ENCODE measurements around the gene KIAA2012.

The KIAA2012 gene

GRCh38 chr2:202061695-202062094 is 11.4 kb upstream of the KIAA2012 start:
- no peak overlapping the region for H3K4me3 ChIP-seq (ENCODE audit: low read depth, low read length)
- no peak overlapping the region for H3K27ac ChIP-seq (ENCODE audit: extremely low read depth, low read depth, low read length)
- no peaks in the 10 kb centered on the region for H3K4me1 ChIP-seq (ENCODE audit: control insufficient read depth, insufficient read depth, low read length)
- no peaks in the 10 kb centered on the region for H3K9me3 ChIP-seq (ENCODE audit: control insufficient read depth, insufficient read depth, low read depth, low read length)
- CTCF ChIA-PET: no interaction called here
- no peaks in the 10 kb centered on the region for H3K36me3 ChIP-seq (ENCODE audit: control insufficient read depth in 2 of 2, insufficient read depth in 1 of 2, low read length in 2 of 2)
- POLR2A ChIA-PET: no interaction called here
- TF ChIP-seq ZNF792 (tag by site-specific recombination; IDR thresholded peaks at IDR 0.05) (no peak), ZBTB11 (tag by site-specific recombination; conservative IDR thresholded peaks at IDR 0.05; ENCODE audit: low read depth) (peak; percentile 80), ZNF112 (tag by site-specific recombination; IDR thresholded peaks at IDR 0.05) (no peak), GLI4 (tag by site-specific recombination; IDR thresholded peaks at IDR 0.05) (no peak), ZNF654 (tag by site-specific recombination; IDR thresholded peaks at IDR 0.05; ENCODE audit: low read depth) (no peak)

- no peaks in the 10 kb centered on the region for H3K36me3 ChIP-seq (ENCODE audit: control insufficient read depth in 2 of 2, insufficient read depth in 1 of 2, low read length in 2 of 2)
- H3K4me1 ChIP-seq (ENCODE audit: control insufficient read depth, insufficient read depth, low read length): no peaks in the 10 kb centered on the region
- no peaks in the 10 kb centered on the region for H3K9me3 ChIP-seq (ENCODE audit: control insufficient read depth, insufficient read depth, low read depth, low read length)
- TF ChIP-seq ZBTB11 (tag by site-specific recombination; conservative IDR thresholded peaks at IDR 0.05; ENCODE audit: low read depth) (no peak), ZFHX2 (tag by site-specific recombination; conservative IDR thresholded peaks at IDR 0.05) (peak; percentile 54), ZNF830 (tag by site-specific recombination; IDR thresholded peaks at IDR 0.05; ENCODE audit: low read depth) (no peak), EGR2 (tag by site-specific recombination; IDR thresholded peaks at IDR 0.05; ENCODE audit: low read depth) (peak; percentile 31; the same call in 1 of the 2 replicates), PRDM4 (tag by site-specific recombination; IDR thresholded peaks at IDR 0.05) (no peak), ZNF184 (tag by site-specific recombination; IDR thresholded peaks at IDR 0.05) (no peak), ZNF580 (tag by site-specific recombination; IDR thresholded peaks at IDR 0.05) (no peak), ZBTB17 (tag by site-specific recombination; IDR thresholded peaks at IDR 0.05) (peak; percentile 65), GLI2 (tag by site-specific recombination; IDR thresholded peaks at IDR 0.05; ENCODE audit: borderline replicate concordance, low read depth) (no peak), ZBTB20 (tag by site-specific recombination; IDR thresholded peaks at IDR 0.05) (0 out of 2 replicates have a peak, but pooled peaks have one; percentile 31)
- TF ChIP-seq, protein P1, sequence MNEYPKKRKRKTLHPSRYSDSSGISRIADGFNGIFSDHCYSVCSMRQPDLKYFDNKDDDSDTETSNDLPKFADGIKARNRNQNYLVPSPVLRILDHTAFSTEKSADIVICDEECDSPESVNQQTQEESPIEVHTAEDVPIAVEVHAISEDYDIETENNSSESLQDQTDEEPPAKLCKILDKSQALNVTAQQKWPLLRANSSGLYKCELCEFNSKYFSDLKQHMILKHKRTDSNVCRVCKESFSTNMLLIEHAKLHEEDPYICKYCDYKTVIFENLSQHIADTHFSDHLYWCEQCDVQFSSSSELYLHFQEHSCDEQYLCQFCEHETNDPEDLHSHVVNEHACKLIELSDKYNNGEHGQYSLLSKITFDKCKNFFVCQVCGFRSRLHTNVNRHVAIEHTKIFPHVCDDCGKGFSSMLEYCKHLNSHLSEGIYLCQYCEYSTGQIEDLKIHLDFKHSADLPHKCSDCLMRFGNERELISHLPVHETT (tag by site-specific recombination; IDR thresholded peaks at IDR 0.05): no peak
- TF ChIP-seq, protein P2, sequence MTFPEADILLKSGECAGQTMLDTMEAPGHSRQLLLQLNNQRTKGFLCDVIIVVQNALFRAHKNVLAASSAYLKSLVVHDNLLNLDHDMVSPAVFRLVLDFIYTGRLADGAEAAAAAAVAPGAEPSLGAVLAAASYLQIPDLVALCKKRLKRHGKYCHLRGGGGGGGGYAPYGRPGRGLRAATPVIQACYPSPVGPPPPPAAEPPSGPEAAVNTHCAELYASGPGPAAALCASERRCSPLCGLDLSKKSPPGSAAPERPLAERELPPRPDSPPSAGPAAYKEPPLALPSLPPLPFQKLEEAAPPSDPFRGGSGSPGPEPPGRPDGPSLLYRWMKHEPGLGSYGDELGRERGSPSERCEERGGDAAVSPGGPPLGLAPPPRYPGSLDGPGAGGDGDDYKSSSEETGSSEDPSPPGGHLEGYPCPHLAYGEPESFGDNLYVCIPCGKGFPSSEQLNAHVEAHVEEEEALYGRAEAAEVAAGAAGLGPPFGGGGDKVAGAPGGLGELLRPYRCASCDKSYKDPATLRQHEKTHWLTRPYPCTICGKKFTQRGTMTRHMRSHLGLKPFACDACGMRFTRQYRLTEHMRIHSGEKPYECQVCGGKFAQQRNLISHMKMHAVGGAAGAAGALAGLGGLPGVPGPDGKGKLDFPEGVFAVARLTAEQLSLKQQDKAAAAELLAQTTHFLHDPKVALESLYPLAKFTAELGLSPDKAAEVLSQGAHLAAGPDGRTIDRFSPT (tag by site-specific recombination; IDR thresholded peaks at IDR 0.05): no peak
- ChIA-PET POLR2A (interaction anchor here (0.5 kb wide), 1 partner anchor 14 kb away, joined by 3 read pairs; no protein-coding TSS in a partner anchor), CTCF (interaction anchor here (0.5 to 2.9 kb wide), 7 partner anchors 38 to 206 kb away, joined by 3 to 9 read pairs (median 3); no protein-coding TSS in a partner anchor)
- H3K4me3 ChIP-seq (ENCODE audit: low read depth, low read length): no peak overlapping the region
- no peak overlapping the region for H3K27ac ChIP-seq (ENCODE audit: extremely low read depth, low read depth, low read length)
Observed at GRCh38 chr2:202064171-202064880, 8.7 kb upstream of the KIAA2012 start.
